A549 (cell line): Measurements from ENCODE around the gene CARNS1. TPM values are rescaled to one million over a fixed set of nuclear protein-coding genes. Genes with fewer than 3 reads are reported as not detected.

Experiments
- ATAC-seq, 2 experiments: fragments of 200-7000 bp in 1 of 2; fragments of >200 bp in 1 of 2; cut with Nextera tagmentation in 1 of 2; cut with Tn5 transposase in 1 of 2; 3 replicates each; pipeline versions ENCODE4 v1.8.0 to v1.9.1; 2018 to 2020; ENCODE audit warnings: mild to moderate bottlenecking in 1 of 2, moderate library complexity in 1 of 2
- CTCF ChIA-PET: fragments of 300-600 bp; sonication (Branson Sonifier 250); formaldehyde crosslinking; extraction: SDS; loops from one replicate; lab custom pipeline; 2021; ENCODE audit warnings: antibody characterized with exemption, inconsistent platforms; lab: Yijun Ruan, JAX
- POLR2A ChIA-PET: fragments of 350-600 bp; formaldehyde crosslinking; extraction: SDS; loops from one replicate; lab custom pipeline; 2021; ENCODE audit warnings: antibody characterized with exemption, inconsistent platforms; lab: Yijun Ruan, JAX
- DNase-seq, 2 experiments: peaks; one replicate each; pipeline versions ENCODE4 v3.0.0 to v3.0.0-alpha.2; 2011 to 2016; ENCODE audit warnings: low read depth in 1 of 2, low spot score in 1 of 2
- FAIRE-seq: peaks from 2 replicates; lab custom pipeline; 2011; peaks lifted over from hg19 to GRCh38; lab: Jason Lieb, UNC
- H3K27ac ChIP-seq, 2 experiments: fragments of >200 bp; sonication (Bioruptor Twin); formaldehyde crosslinking; 3 replicates each; pipeline ENCODE4 v1.5.1; 2016 to 2017
- H3K4me1 ChIP-seq: fragments of >200 bp; sonication (Bioruptor Twin); formaldehyde crosslinking; 3 replicates; pipeline ENCODE4 v1.6.1; 2016
- H3K4me2 ChIP-seq: fragments of >200 bp; sonication (Bioruptor Twin); formaldehyde crosslinking; 3 replicates; pipeline ENCODE4 v1.6.1; 2016
- H3K4me3 ChIP-seq: fragments of >200 bp; sonication (Bioruptor Twin); formaldehyde crosslinking; 3 replicates; pipeline ENCODE4 v1.5.1; 2016
- H3K9me3 ChIP-seq: fragments of >200 bp; sonication (Bioruptor Twin); formaldehyde crosslinking; 3 replicates; pipeline ENCODE4 v1.6.1; 2016
- ATOH8 ChIP-seq: fragments of 250-450 bp; sonication (Bioruptor Pico); IDR thresholded peaks from 2 replicates; pipeline ENCODE4 v1.5.0; 2020; ENCODE audit warnings: low read depth, mild to moderate bottlenecking, moderate library complexity
- CEBPB ChIP-seq, 2 experiments: fragments of >200 bp in 1 of 2; sonication (Bioruptor Twin) in 1 of 2; formaldehyde crosslinking in 1 of 2; IDR thresholded peaks; 2 replicates each; pipeline ENCODE4 v1.6.1; 2012 to 2016
- CHD4 ChIP-seq: fragments of 200-600 bp; sonication (generic); IDR thresholded peaks from 2 replicates; pipeline ENCODE4 v1.6.1; 2016; ENCODE audit warnings: antibody characterized with exemption, mild to moderate bottlenecking, borderline replicate concordance
- EHF ChIP-seq: fragments of 250-450 bp; sonication (Bioruptor Pico); IDR thresholded peaks from 2 replicates; pipeline ENCODE4 v1.5.0; 2020; ENCODE audit warnings: mild to moderate bottlenecking
- ELK1 ChIP-seq: fragments of 150-350 bp; IDR thresholded peaks from 2 replicates; pipeline ENCODE4 v1.6.1; 2014; ENCODE audit warnings: low read depth, mild to moderate bottlenecking, low read length
- EP300 ChIP-seq, 2 experiments: fragments of >200 bp; sonication (Bioruptor Twin); formaldehyde crosslinking; IDR thresholded peaks; 2 replicates in 1 of 2; 3 replicates in 1 of 2; pipeline ENCODE4 v1.6.1; 2016 to 2017
- FOSL2 ChIP-seq, 2 experiments: fragments of 450-650 bp in 1 of 2; fragments of >200 bp in 1 of 2; sonication (Bioruptor Twin) in 1 of 2; formaldehyde crosslinking; IDR thresholded peaks; 2 replicates each; pipeline versions ENCODE4 v1.5.0 to v1.6.1; 2016 to 2020; ENCODE audit warnings: mild to moderate bottlenecking in 1 of 2, moderate library complexity in 1 of 2
- GATA3 ChIP-seq: IDR thresholded peaks from 2 replicates; pipeline ENCODE4 v1.6.1; 2012; ENCODE audit warnings: borderline replicate concordance
- HEYL ChIP-seq: fragments of 250-450 bp; sonication (Bioruptor Pico); IDR thresholded peaks from 2 replicates; pipeline ENCODE4 v1.8.0; 2021; ENCODE audit warnings: mild to moderate bottlenecking, moderate library complexity
- HMGXB4 ChIP-seq: fragments of 250-450 bp; sonication (Bioruptor Pico); IDR thresholded peaks from 2 replicates; pipeline ENCODE4 v1.5.0; 2021; ENCODE audit warnings: mild to moderate bottlenecking, moderate library complexity, borderline replicate concordance
- HOXB13 ChIP-seq: fragments of 250-450 bp; sonication (Bioruptor Pico); IDR thresholded peaks from 2 replicates; pipeline ENCODE4 v1.5.0; 2020; ENCODE audit warnings: low read depth, mild to moderate bottlenecking, moderate library complexity
- HOXB5 ChIP-seq: fragments of 250-450 bp; sonication (Bioruptor Pico); IDR thresholded peaks from 2 replicates; pipeline ENCODE4 v1.5.0; 2020; ENCODE audit warnings: mild to moderate bottlenecking, moderate library complexity
- JUN ChIP-seq, 2 experiments: fragments of >200 bp; sonication (Bioruptor Twin); formaldehyde crosslinking; IDR thresholded peaks; 2 replicates in 1 of 2; 3 replicates in 1 of 2; pipeline ENCODE4 v1.6.1; 2016 to 2017
- MAX ChIP-seq: IDR thresholded peaks from 2 replicates; pipeline ENCODE4 v1.6.1; 2012
- MAZ ChIP-seq: fragments of 150-350 bp; IDR thresholded peaks from 2 replicates; pipeline ENCODE4 v1.6.1; 2014; ENCODE audit warnings: antibody characterized with exemption, low read depth, low read length, borderline replicate concordance
- MYC ChIP-seq: IDR thresholded peaks from 2 replicates; pipeline ENCODE4 v1.6.1; 2012; ENCODE audit warnings: mild to moderate bottlenecking, inconsistent platforms, low read length, improper control_type of control experiment, borderline replicate concordance
- NFE2L2 ChIP-seq: fragments of 150-350 bp; conservative IDR thresholded peaks from 2 replicates; pipeline ENCODE4 v1.6.1; 2014; ENCODE audit warnings: low read length
- NPAS2 ChIP-seq: fragments of 250-450 bp; sonication (Bioruptor Pico); IDR thresholded peaks from 2 replicates; pipeline ENCODE4 v1.8.0; 2022; ENCODE audit warnings: mild to moderate bottlenecking, moderate library complexity, borderline replicate concordance
- NR3C1 ChIP-seq: fragments of >200 bp; sonication (Bioruptor Twin); formaldehyde crosslinking; IDR thresholded peaks from 3 replicates; pipeline ENCODE4 v1.6.1; 2017
- POLR2A ChIP-seq: IDR thresholded peaks from 2 replicates; pipeline ENCODE4 v1.6.1; 2012; ENCODE audit warnings: mild to moderate bottlenecking, low read length
- POLR2AphosphoS2 ChIP-seq: conservative IDR thresholded peaks from 2 replicates; pipeline ENCODE4 v1.6.1; 2012; ENCODE audit warnings: low read length, improper control_type of control experiment, inconsistent platforms
- RAD21 ChIP-seq, 2 experiments: fragments of >200 bp in 1 of 2; sonication (Bioruptor Twin) in 1 of 2; formaldehyde crosslinking in 1 of 2; IDR thresholded peaks in 1 of 2; conservative IDR thresholded peaks in 1 of 2; 2 replicates in 1 of 2; 3 replicates in 1 of 2; pipeline ENCODE4 v1.6.1; 2012 to 2018; ENCODE audit warnings: inconsistent platforms in 1 of 2
- RARB ChIP-seq: fragments of 250-450 bp; sonication (Bioruptor Pico); IDR thresholded peaks from 2 replicates; pipeline ENCODE4 v1.8.0; 2021; ENCODE audit warnings: mild to moderate bottlenecking, moderate library complexity
- REST ChIP-seq: fragments of 200-600 bp; sonication (generic); IDR thresholded peaks from 2 replicates; pipeline ENCODE4 v1.6.1; 2016; ENCODE audit warnings: antibody characterized with exemption, mild to moderate bottlenecking, moderate library complexity
- SMC3 ChIP-seq: fragments of >200 bp; sonication (Bioruptor Twin); formaldehyde crosslinking; IDR thresholded peaks from 3 replicates; pipeline ENCODE4 v1.6.1; 2018; ENCODE audit warnings: inconsistent platforms
- SREBF2 ChIP-seq: fragments of 450-650 bp; IDR thresholded peaks from 2 replicates; pipeline ENCODE4 v1.6.1; 2014; ENCODE audit warnings: mild to moderate bottlenecking, moderate library complexity
- TFCP2L1 ChIP-seq: fragments of 250-450 bp; sonication (Bioruptor Pico); IDR thresholded peaks from 2 replicates; pipeline ENCODE4 v1.5.0; 2021; ENCODE audit warnings: mild to moderate bottlenecking
- TP53 ChIP-seq: fragments of 250-450 bp; sonication (Bioruptor Pico); IDR thresholded peaks from 2 replicates; pipeline ENCODE4 v1.5.0; 2021; ENCODE audit warnings: mild to moderate bottlenecking, moderate library complexity
- WGBS: methylation state at CpG from one replicate; pipeline ENCODE4 v1.1.6; 2017; ENCODE audit errors: missing lambda C conversion rate; 5-methylcytosine and 5-hydroxymethylcytosine counted together
- polyA plus RNA-seq, 4 experiments: library from polyadenylated mRNA; depleted of rRNA in 3 of 4; stranded (reverse); fragments of >200 nt; fragmentation: RNase III in 1 of 4; extraction: RNeasy Plus Mini Kit Qiagen cat#74134 plus additional on column Dnase treatment in 1 of 4; gene quantifications; 2 replicates in 3 of 4; 3 replicates in 1 of 4; pipeline ENCODE4 v1.2.3, GENCODE V29; 2011 to 2017

CARNS1 gene
- polyA plus RNA-seq, 2 of the 4 experiments (the other 2 are of a cell fraction) = 0.08 to 0.10 TPM

GRCh38 chr11:67378544-67378943, 36.9 kb upstream of the CARNS1 start (continued):
- TF ChIP-seq TFCP2L1 (CRISPR knock-in tag) = no peak
- TF ChIP-seq NPAS2 (CRISPR knock-in tag) = no peak

- Histone ChIP-seq H3K9me3 (no peaks in the 10 kb centered on the region), H3K4me1 (peaks cover 88% of the 10 kb centered on the region), H3K4me2 (peak overlapping the region; percentile 95), H3K4me3 (no peak overlapping the region), H3K27ac (peak overlapping the region; percentile 95 to 100)
- FAIRE-seq = no peak
- CTCF ChIA-PET = interaction anchor here (1.2 to 46.2 kb wide), 9 partner anchors 2 to 298 kb away, joined by 3 to 1913 read pairs (median 81); partner anchors contain the start of genes CLCF1, POLD4, PPP1CA and RAD9A
- POLR2A ChIA-PET = interaction anchor here (1.0 to 7.7 kb wide), 6 partner anchors 9 to 91 kb away, joined by 3 to 129 read pairs (median 7); partner anchors contain the start of genes POLD4 and RAD9A
- peak; percentile 17 to 60; a peak in 5 of 6 replicates for ATAC-seq
- DNase-seq = peak; percentile 86 to 89
- WGBS = 9% methylated on average over 16 of the region's 23 CpGs
- TF ChIP-seq EP300 (IDR thresholded peaks at IDR 0.05) = peak in 1 of 2 experiments; percentile 10; a peak in 2 of 5 replicates
- peak; percentile 86 for TF ChIP-seq GATA3
- TF ChIP-seq NR3C1 = no peak
- peak; percentile 76 for TF ChIP-seq HOXB13 (CRISPR knock-in tag)
- TF ChIP-seq RARB (CRISPR knock-in tag) = peak; percentile 43; the same call in 1 of the 2 replicates
- peak; percentile 61; the same call in 1 of the 2 replicates for TF ChIP-seq MAX
- TF ChIP-seq CEBPB (IDR thresholded peaks at IDR 0.05) = 0 out of 4 replicates have a peak, but pooled peaks of 1 of the 2 experiments have one; percentile 17
- TF ChIP-seq FOSL2 (IDR thresholded peaks at IDR 0.05) = 0 out of 2 replicates have a peak, but pooled peaks have one; percentile 41
- TF ChIP-seq FOSL2 (CRISPR knock-in tag; IDR thresholded peaks at IDR 0.05) = peak; percentile 87
- TF ChIP-seq HEYL (CRISPR knock-in tag) = 0 out of 2 replicates have a peak, but pooled peaks have one; percentile 28
- TF ChIP-seq CHD4 = no peak
- TF ChIP-seq POLR2AphosphoS2 = no peak
- TF ChIP-seq SMC3 = peak; percentile 22; the same call in 2 of the 3 replicates
- peak; percentile 36 for TF ChIP-seq POLR2A
- peak in 1 of 2 experiments; percentile 31; a peak in 3 of 5 replicates for TF ChIP-seq RAD21 (conservative IDR thresholded peaks at IDR 0.05 in 1 of 2, IDR thresholded peaks at IDR 0.05 in 1 of 2)
- TF ChIP-seq HOXB5 (CRISPR knock-in tag) = peak; percentile 82; the same call in 1 of the 2 replicates
- no peak for TF ChIP-seq ELK1
- no peak for TF ChIP-seq REST
- peak; percentile 55 for TF ChIP-seq TP53 (CRISPR knock-in tag)
- TF ChIP-seq HMGXB4 (CRISPR knock-in tag) = no peak
- peak; percentile 79 for TF ChIP-seq NFE2L2
- peak; percentile 75 for TF ChIP-seq ATOH8 (CRISPR knock-in tag)
- 0 out of 2 replicates have a peak, but pooled peaks have one; percentile 4 for TF ChIP-seq TFCP2L1 (CRISPR knock-in tag)
- TF ChIP-seq SREBF2 = no peak
- TF ChIP-seq MYC = no peak
- no peak for TF ChIP-seq MAZ
- peak; percentile 71 to 75 for TF ChIP-seq JUN (IDR thresholded peaks at IDR 0.05)
- peak; percentile 92 for TF ChIP-seq EHF (CRISPR knock-in tag)
These were observed 36.1 kb upstream of the CARNS1 start for GRCh38 chr11:67379061-67380058.
